Gastroesophageal sphincter (tissue), 4 donors: ENCODE results near the gene ZIC1. TPM values are rescaled to one million over a fixed set of nuclear protein-coding genes. Genes with fewer than 3 reads are reported as not detected.

Source experiments
- ATAC-seq: fragments of 150-250 bp; one replicate; pipeline ENCODE4 v1.9.1; 2016; ENCODE audit warnings: mild to moderate bottlenecking, moderate library complexity
- H3K27ac ChIP-seq, 4 donors: fragments of 200-600 bp; sonication (generic) in 3 of 4; 1 replicate in 3 of 4; 2 replicates in 1 of 4; pipeline ENCODE4 v1.5.1; 2016 to 2019
- H3K27me3 ChIP-seq: fragments of 200-600 bp; sonication (generic); one replicate; pipeline ENCODE4 v1.5.1; 2019
- H3K36me3 ChIP-seq, 2 donors: fragments of 200-600 bp; sonication (generic); one replicate each; pipeline ENCODE4 v1.5.1; 2019; ENCODE audit warnings: control low read depth in 1 of 2
- H3K4me1 ChIP-seq, 3 donors: fragments of 200-600 bp; sonication (generic); 1 replicate in 2 of 3; 2 replicates in 1 of 3; pipeline ENCODE4 v1.5.1; 2016 to 2019; ENCODE audit warnings: control low read depth in 2 of 3
- H3K4me3 ChIP-seq, 2 donors: fragments of 200-600 bp; sonication (generic); one replicate each; pipeline ENCODE4 v1.5.1; 2019; ENCODE audit warnings: mild to moderate bottlenecking in 1 of 2, moderate library complexity in 1 of 2
- H3K9me3 ChIP-seq, 3 donors: fragments of 200-600 bp; sonication (generic); one replicate each; pipeline ENCODE4 v1.5.1; 2017 to 2019; ENCODE audit warnings: control low read depth in 2 of 3
- CTCF ChIP-seq, 4 experiments: fragments of 200-600 bp in 2 of 4; fragments of 450-650 bp in 2 of 4; sonication (generic) in 1 of 4; IDR thresholded peaks; one replicate each; pipeline ENCODE4 v1.5.1; 2017 to 2019; ENCODE audit warnings: antibody characterized with exemption in 4 of 4, mild to moderate bottlenecking in 2 of 4, moderate library complexity in 2 of 4
- EP300 ChIP-seq: sonication (generic); formaldehyde crosslinking; IDR thresholded peaks from one replicate; pipeline ENCODE4 v1.6.1; 2017; ENCODE audit warnings: antibody characterized with exemption, mild to moderate bottlenecking
- POLR2A ChIP-seq, 2 donors: fragments of 450-650 bp; IDR thresholded peaks; one replicate each; pipeline ENCODE4 v1.6.1; 2017; ENCODE audit warnings: antibody characterized with exemption in 2 of 2, mild to moderate bottlenecking in 2 of 2, moderate library complexity in 1 of 2
- POLR2AphosphoS5 ChIP-seq: sonication (generic); formaldehyde crosslinking; IDR thresholded peaks from one replicate; pipeline ENCODE4 v1.6.1; 2017; ENCODE audit warnings: antibody characterized with exemption
- WGBS, 2 donors: methylation state at CpG; one replicate each; pipeline ENCODE4 v1.1.5; 2018; ENCODE audit warnings: low coverage in 1 of 2; 5-methylcytosine and 5-hydroxymethylcytosine counted together
- total RNA-seq, 4 donors: library from RNA; depleted of rRNA; stranded (reverse); fragments of >200 nt; gene quantifications; one replicate each; pipeline ENCODE4 v1.1.0, GENCODE V29; 2016

ZIC1 gene
- total RNA-seq, 4 donors from 2014 or later: 0.08 to 0.27 TPM; not detected in 2

GRCh38 chr3:147411238-147411814 is 2.2 kb downstream of the ZIC1 start:
- Histone ChIP-seq H3K27ac (no peak overlapping the region), H3K9me3 (peaks cover 0 to 27% (median 0%) of the 10 kb centered on the region in 3 donors), H3K36me3 (no peaks in the 10 kb centered on the region), H3K27me3 (peaks cover 100% of the 10 kb centered on the region), H3K4me1 (peaks cover 0 to 64% (median 31%) of the 10 kb centered on the region in 3 donors), H3K4me3 (peak overlapping the region in 1 of 2 donors; percentile 39)
- ATAC-seq: no peak
- WGBS, 2 donors: 7 to 10% methylated on average over 11 to 13 of the region's 14 CpGs
- no peak for TF ChIP-seq POLR2A (IDR thresholded peaks at IDR 0.05)
- no peak for TF ChIP-seq POLR2AphosphoS5
- no peak for TF ChIP-seq EP300
- no peak for TF ChIP-seq CTCF (IDR thresholded peaks at IDR 0.05)

- no peak for ATAC-seq
- H3K27ac ChIP-seq: no peak overlapping the region
- H3K4me3 ChIP-seq: no peak overlapping the region
- WGBS, 2 donors: 8 to 18% methylated on average over 11 to 17 of the region's 20 CpGs
- TF ChIP-seq CTCF (IDR thresholded peaks at IDR 0.05) (no peak), EP300 (no peak), POLR2A (IDR thresholded peaks at IDR 0.05) (no peak), POLR2AphosphoS5 (no peak)
- peaks cover 0 to 27% (median 0%) of the 10 kb centered on the region in 3 donors for H3K9me3 ChIP-seq
- no peaks in the 10 kb centered on the region for H3K36me3 ChIP-seq
- peaks cover 0 to 64% (median 31%) of the 10 kb centered on the region in 3 donors for H3K4me1 ChIP-seq
- peaks cover 100% of the 10 kb centered on the region for H3K27me3 ChIP-seq
Measured at GRCh38 chr3:147411815-147412241, 2.7 kb downstream of the ZIC1 start.

DNA sequence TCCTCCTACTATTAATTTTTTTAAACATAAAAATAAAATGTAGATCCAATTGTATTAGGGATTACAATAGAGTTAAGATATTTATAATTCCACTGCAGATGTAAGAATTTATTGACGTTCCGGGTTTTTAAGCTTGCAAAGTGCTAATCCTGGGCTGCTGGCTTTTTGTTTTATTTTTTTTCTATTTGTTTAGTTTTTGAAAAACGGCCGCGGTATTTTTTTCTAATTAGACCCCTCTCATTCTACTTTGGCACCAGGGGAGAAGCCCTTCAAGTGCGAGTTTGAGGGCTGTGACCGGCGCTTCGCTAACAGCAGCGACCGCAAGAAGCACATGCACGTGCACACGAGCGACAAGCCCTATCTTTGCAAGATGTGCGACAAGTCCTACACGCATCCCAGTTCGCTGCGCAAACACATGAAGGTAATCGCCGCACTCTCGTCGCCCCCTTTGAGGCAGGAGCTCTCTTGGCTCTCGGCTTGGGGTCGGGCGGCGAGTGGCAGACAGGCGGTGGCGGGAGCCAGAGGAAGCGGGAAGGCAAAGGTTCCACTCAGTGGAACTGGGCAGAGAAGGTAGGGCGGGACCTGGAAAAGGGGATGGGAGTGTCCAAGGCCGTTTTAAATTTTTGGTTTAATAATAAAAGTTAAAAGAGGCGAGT is 3.2 kb downstream of the ZIC1 start:
- H3K27me3 ChIP-seq: peaks cover 100% of the 10 kb centered on the region
- H3K4me1 ChIP-seq: peaks cover 0 to 58% (median 31%) of the 10 kb centered on the region in 3 donors
- H3K4me3 ChIP-seq: no peak overlapping the region

GRCh38 chr3:147412917-147413685 is 3.9 kb downstream of the ZIC1 start:
- peak overlapping the region in 1 of 2 donors; percentile 28 for H3K4me3 ChIP-seq
- no peak overlapping the region for H3K27ac ChIP-seq
- H3K4me1 ChIP-seq: peaks cover 0 to 51% (median 31%) of the 10 kb centered on the region in 3 donors
- ATAC-seq: no peak
- 8 to 14% methylated on average over 13 to 28 of the region's 37 CpGs for WGBS, 2 donors
- peaks cover 100% of the 10 kb centered on the region for H3K27me3 ChIP-seq
- H3K9me3 ChIP-seq: peaks cover 0 to 27% (median 0%) of the 10 kb centered on the region in 3 donors
- H3K36me3 ChIP-seq: no peaks in the 10 kb centered on the region
- no peak for TF ChIP-seq CTCF (IDR thresholded peaks at IDR 0.05)
- no peak for TF ChIP-seq EP300
- TF ChIP-seq POLR2AphosphoS5: no peak
- no peak for TF ChIP-seq POLR2A (IDR thresholded peaks at IDR 0.05)

More for the DNA sequence above, 3.2 kb downstream of the ZIC1 start:
- Histone ChIP-seq H3K27ac (no peak overlapping the region), H3K9me3 (peaks cover 0 to 27% (median 0%) of the 10 kb centered on the region in 3 donors), H3K36me3 (no peaks in the 10 kb centered on the region)
- WGBS, 2 donors: 9 to 13% methylated on average over 8 to 20 of the region's 32 CpGs
- TF ChIP-seq EP300 (no peak), CTCF (IDR thresholded peaks at IDR 0.05) (no peak), POLR2A (IDR thresholded peaks at IDR 0.05) (no peak), POLR2AphosphoS5 (no peak)
- ATAC-seq: no peak
